SK-N-SH (cell line): ENCODE data around the gene STK39. TPM values are rescaled to one million over a fixed set of nuclear protein-coding genes. Genes with fewer than 3 reads are reported as not detected.

ENCODE experiments used
- CTCF ChIA-PET: fragments of 300-600, 350-600 bp; formaldehyde crosslinking; extraction: SDS; loops from one replicate; lab custom pipeline; 2021; lab: Yijun Ruan, JAX
- POLR2A ChIA-PET: fragments of 350-600 bp; sonication (Branson Sonifier 250); formaldehyde crosslinking; extraction: SDS; loops from one replicate; lab custom pipeline; 2020; ENCODE audit warnings: antibody characterized with exemption, inconsistent platforms; lab: Yijun Ruan, JAX
- DNase-seq: peaks from one replicate; pipeline ENCODE4 v3.0.0; 2012
- H2AFZ ChIP-seq: fragments of 200-600 bp; sonication (generic); 2 replicates; pipeline ENCODE4 v1.8.1; 2016; ENCODE audit warnings: antibody characterized with exemption, mild to moderate bottlenecking, low read depth
- H3F3A ChIP-seq: fragments of 200-600 bp; sonication (generic); replicated peaks from 2 replicates; pipeline ENCODE3; 2016; ENCODE audit warnings: antibody characterized with exemption, mild to moderate bottlenecking; ENCODE audit not compliant: insufficient read depth
- H3K27ac ChIP-seq, 2 experiments: fragments of 200-500 bp in 1 of 2; fragments of 200-600 bp in 1 of 2; sonication (Bioruptor generic) in 1 of 2; sonication (generic), shearing (Covaris generic) in 1 of 2; 2 replicates each; pipeline versions ENCODE4 v1.5.1 to v1.6.1; 2014 to 2016; ENCODE audit warnings: low read depth in 2 of 2, inconsistent platforms in 1 of 2, low read length in 1 of 2, mild to moderate bottlenecking in 1 of 2, mixed read lengths in 1 of 2
- H3K27me3 ChIP-seq: fragments of 200-600 bp; sonication (generic), shearing (Covaris generic); 2 replicates; pipeline ENCODE4 v1.6.1; 2016; ENCODE audit warnings: mixed run types; ENCODE audit not compliant: insufficient read depth
- H3K36me3 ChIP-seq, 2 experiments: fragments of 200-500 bp in 1 of 2; fragments of 200-600 bp in 1 of 2; sonication (Bioruptor generic) in 1 of 2; sonication (generic) in 1 of 2; replicated peaks in 1 of 2; 2 replicates each; pipeline versions ENCODE3 to v1.5.1; 2014 to 2016; ENCODE audit warnings: low read length in 1 of 2, mild to moderate bottlenecking in 1 of 2; ENCODE audit not compliant: insufficient read depth in 2 of 2, control insufficient read depth in 1 of 2
- H3K4me1 ChIP-seq, 2 experiments: fragments of 200-500 bp in 1 of 2; fragments of 200-600 bp in 1 of 2; sonication (Bioruptor generic) in 1 of 2; sonication (generic), shearing (Covaris generic) in 1 of 2; 2 replicates each; pipeline versions ENCODE4 v1.5.1 to v1.6.1; 2014 to 2016; ENCODE audit warnings: low read depth in 1 of 2, low read length in 1 of 2, mixed run types in 1 of 2; ENCODE audit not compliant: insufficient read depth in 2 of 2, control insufficient read depth in 1 of 2
- H3K4me2 ChIP-seq: fragments of 200-600 bp; sonication (generic), shearing (Covaris generic); 2 replicates; pipeline ENCODE4 v1.6.1; 2017; ENCODE audit warnings: mixed run types
- H3K4me3 ChIP-seq, 2 experiments: fragments of 200-500 bp in 1 of 2; fragments of 200-600 bp in 1 of 2; sonication (Bioruptor generic) in 1 of 2; sonication (generic), shearing (Covaris generic) in 1 of 2; 2 replicates each; pipeline versions ENCODE4 v1.5.1 to v1.8.1; 2014 to 2016; ENCODE audit warnings: low read depth in 2 of 2, inconsistent platforms in 1 of 2, low read length in 1 of 2, mild to moderate bottlenecking in 1 of 2, mixed read lengths in 1 of 2, moderate library complexity in 1 of 2
- H3K79me2 ChIP-seq: fragments of 200-600 bp; sonication (generic); 2 replicates; pipeline ENCODE4 v1.8.1; 2017; ENCODE audit warnings: mild to moderate bottlenecking; ENCODE audit not compliant: insufficient read depth
- H3K9ac ChIP-seq: fragments of 200-600 bp; sonication (generic); 2 replicates; pipeline ENCODE4 v1.6.1; 2017; ENCODE audit warnings: mixed run types
- H3K9me2 ChIP-seq: fragments of 200-600 bp; sonication (generic); 2 replicates; pipeline ENCODE4 v1.6.1; 2017; ENCODE audit warnings: mixed run types
- H3K9me3 ChIP-seq: fragments of 200-600 bp; sonication (generic); 2 replicates; pipeline ENCODE4 v1.6.1; 2017; ENCODE audit warnings: mixed run types, mild to moderate bottlenecking, moderate library complexity
- H4K20me1 ChIP-seq: fragments of 200-600 bp; sonication (generic); 2 replicates; pipeline ENCODE4 v1.6.1; 2017; ENCODE audit warnings: mild to moderate bottlenecking, mixed run types; ENCODE audit not compliant: insufficient read depth
- CHD2 ChIP-seq: fragments of 150-350 bp; IDR thresholded peaks from 2 replicates; pipeline ENCODE4 v1.6.1; 2018; ENCODE audit warnings: low read length; ENCODE audit not compliant: partially characterized antibody
- EP300 ChIP-seq, 2 experiments: IDR thresholded peaks; 2 replicates each; pipeline versions ENCODE4 v1.4.0 to v1.6.1; 2012; ENCODE audit warnings: borderline replicate concordance in 1 of 2, low read depth in 1 of 2, low read length in 1 of 2
- EZH2phosphoT487 ChIP-seq: fragments of 200-600 bp; sonication (generic); IDR thresholded peaks from 2 replicates; pipeline ENCODE4 v1.6.1; 2017; ENCODE audit warnings: low read depth, mixed run types, mild to moderate bottlenecking, antibody characterized with exemption, moderate library complexity, borderline replicate concordance
- FOSL2 ChIP-seq: IDR thresholded peaks from 2 replicates; pipeline ENCODE4 v1.4.0; 2012; ENCODE audit warnings: low read depth, mild to moderate bottlenecking, moderate library complexity, borderline replicate concordance
- FOXJ3 ChIP-seq: sonication (generic); formaldehyde crosslinking; IDR thresholded peaks from 2 replicates; pipeline ENCODE4 v1.5.1; 2020; ENCODE audit warnings: mild to moderate bottlenecking, missing genetic modification reagents
- GABPA ChIP-seq: IDR thresholded peaks from 2 replicates; pipeline ENCODE4 v1.4.0; 2012; ENCODE audit warnings: low read depth, mild to moderate bottlenecking
- RCOR1 ChIP-seq: fragments of 150-350 bp; IDR thresholded peaks from 2 replicates; pipeline ENCODE4 v1.6.1; 2017; ENCODE audit warnings: antibody characterized with exemption, low read length
- RXRA ChIP-seq: IDR thresholded peaks from 2 replicates; pipeline ENCODE4 v1.4.0; 2012; ENCODE audit warnings: low read depth, mild to moderate bottlenecking, borderline replicate concordance
- SIN3A ChIP-seq: IDR thresholded peaks from 2 replicates; pipeline ENCODE4 v1.6.1; 2012; ENCODE audit warnings: low read depth, mild to moderate bottlenecking, low read length, moderate library complexity, borderline replicate concordance
- TCF12 ChIP-seq: IDR thresholded peaks from 2 replicates; pipeline ENCODE4 v1.4.0; 2012
- YY1 ChIP-seq: IDR thresholded peaks from 2 replicates; pipeline ENCODE4 v1.4.0; 2012; ENCODE audit warnings: low read depth, mild to moderate bottlenecking
- WGBS: methylation state at CpG from one replicate; pipeline ENCODE4 v1.1.6; 2017; ENCODE audit warnings: low lambda C conversion rate; 5-methylcytosine and 5-hydroxymethylcytosine counted together
- polyA plus RNA-seq, 3 experiments: library from polyadenylated mRNA; depleted of rRNA; stranded (reverse); fragments of >200 nt; gene quantifications; 2 replicates each; pipeline ENCODE4 v1.2.3, GENCODE V29; 2012
- TF ChIP-seq, protein P1 (sequence below): fragments of 200-600 bp; sonication (generic); IDR thresholded peaks from 2 replicates; pipeline ENCODE4 v1.6.1; 2017; ENCODE audit warnings: antibody characterized with exemption, mild to moderate bottlenecking, moderate library complexity
- TF ChIP-seq, protein P2 (sequence below): IDR thresholded peaks from 2 replicates; pipeline ENCODE4 v1.4.0; 2012; ENCODE audit warnings: low read depth
- TF ChIP-seq, protein P3 (sequence below): IDR thresholded peaks from 2 replicates; pipeline ENCODE4 v1.6.1; 2012; ENCODE audit warnings: mild to moderate bottlenecking, low read depth, low read length, moderate library complexity

The STK39 gene
- polyA plus RNA-seq, 1 of the 3 experiments (the other 2 are of a cell fraction): 9.6 TPM

DNA sequence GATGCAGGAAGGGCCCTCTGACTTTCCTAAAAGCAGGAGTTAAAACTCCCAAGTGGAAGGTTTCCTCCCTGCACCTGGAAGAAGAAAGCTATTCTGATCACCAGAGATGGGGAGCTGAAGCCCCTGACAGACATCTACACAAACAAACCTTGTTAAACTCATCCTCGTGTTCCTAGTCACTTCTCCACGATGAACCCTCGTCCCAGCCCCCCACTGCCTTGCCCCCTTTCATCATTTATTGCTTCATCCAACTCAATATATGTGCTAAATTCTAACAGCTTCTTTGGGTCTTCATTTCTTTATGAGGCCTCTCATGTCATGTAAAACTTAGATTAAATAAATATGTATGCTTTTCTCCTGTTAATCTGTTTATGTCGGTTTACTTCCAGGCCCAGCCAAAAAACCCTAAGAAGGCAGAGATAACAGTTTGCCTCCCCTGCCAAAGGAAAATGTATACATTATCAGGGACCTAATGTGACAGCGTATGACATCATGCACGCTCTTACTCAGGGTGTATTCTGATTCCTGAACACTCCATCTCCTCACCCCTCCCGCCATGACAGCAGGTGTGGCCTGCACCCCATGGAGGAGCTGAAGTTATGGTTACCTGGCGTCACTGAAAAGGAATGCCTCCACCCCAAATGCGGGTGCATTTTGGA is 287.2 kb downstream of the STK39 start:
- no peaks in the 10 kb centered on the region for H3K79me2 ChIP-seq

DNA sequence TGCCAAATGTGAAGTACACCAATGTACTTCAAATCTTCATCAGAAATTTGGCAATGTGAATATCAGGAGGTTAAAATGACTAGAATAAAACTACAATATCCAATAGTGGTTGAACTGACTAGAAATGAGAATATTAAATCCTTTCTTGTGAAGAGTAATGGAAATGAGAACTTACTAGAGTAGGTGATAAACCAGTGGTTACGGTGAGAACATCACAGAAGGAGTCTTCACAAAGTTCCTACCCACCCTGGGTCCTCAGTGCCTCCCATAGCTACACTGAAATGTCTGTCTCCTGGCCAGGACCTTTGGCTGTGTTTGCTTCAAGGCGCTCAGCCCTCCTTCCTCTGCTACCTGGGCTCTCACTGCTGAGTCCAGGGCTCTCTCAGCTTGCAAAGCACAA is 289.7 kb downstream of the STK39 start:
- peaks cover 0 to 10% of the 10 kb centered on the region in 2 experiments; a peak in 2 of 4 replicates for H3K4me1 ChIP-seq
- H3K9me3 ChIP-seq: no peaks in the 10 kb centered on the region
- no peaks in the 10 kb centered on the region for H3F3A ChIP-seq
- no peaks in the 10 kb centered on the region for H3K27me3 ChIP-seq
- H3K36me3 ChIP-seq: peaks cover 0 to 5% of the 10 kb centered on the region in 2 experiments
- no peak overlapping the region for H3K9ac ChIP-seq
- H3K27ac ChIP-seq: no peak overlapping the region
- no peak overlapping the region for H2AFZ ChIP-seq
- ChIA-PET POLR2A (no interaction called here), CTCF (interaction anchor here (1.2 to 3.0 kb wide), 2 partner anchors 15 to 162 kb away, joined by 4 to 15 read pairs; no protein-coding TSS in a partner anchor)
- H3K9me2 ChIP-seq: no peaks in the 10 kb centered on the region
- H3K4me3 ChIP-seq: no peak overlapping the region
- WGBS: 90% methylated on average over 2 of the region's 2 CpGs
- H4K20me1 ChIP-seq: no peaks in the 10 kb centered on the region
- no peaks in the 10 kb centered on the region for H3K79me2 ChIP-seq
- no peak overlapping the region for H3K4me2 ChIP-seq
- DNase-seq: no peak
- no peak for TF ChIP-seq TCF12
- TF ChIP-seq FOXJ3: no peak
- no peak for TF ChIP-seq SIN3A
- TF ChIP-seq GABPA: no peak
- TF ChIP-seq, protein P1, sequence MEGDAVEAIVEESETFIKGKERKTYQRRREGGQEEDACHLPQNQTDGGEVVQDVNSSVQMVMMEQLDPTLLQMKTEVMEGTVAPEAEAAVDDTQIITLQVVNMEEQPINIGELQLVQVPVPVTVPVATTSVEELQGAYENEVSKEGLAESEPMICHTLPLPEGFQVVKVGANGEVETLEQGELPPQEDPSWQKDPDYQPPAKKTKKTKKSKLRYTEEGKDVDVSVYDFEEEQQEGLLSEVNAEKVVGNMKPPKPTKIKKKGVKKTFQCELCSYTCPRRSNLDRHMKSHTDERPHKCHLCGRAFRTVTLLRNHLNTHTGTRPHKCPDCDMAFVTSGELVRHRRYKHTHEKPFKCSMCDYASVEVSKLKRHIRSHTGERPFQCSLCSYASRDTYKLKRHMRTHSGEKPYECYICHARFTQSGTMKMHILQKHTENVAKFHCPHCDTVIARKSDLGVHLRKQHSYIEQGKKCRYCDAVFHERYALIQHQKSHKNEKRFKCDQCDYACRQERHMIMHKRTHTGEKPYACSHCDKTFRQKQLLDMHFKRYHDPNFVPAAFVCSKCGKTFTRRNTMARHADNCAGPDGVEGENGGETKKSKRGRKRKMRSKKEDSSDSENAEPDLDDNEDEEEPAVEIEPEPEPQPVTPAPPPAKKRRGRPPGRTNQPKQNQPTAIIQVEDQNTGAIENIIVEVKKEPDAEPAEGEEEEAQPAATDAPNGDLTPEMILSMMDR: no peak
- no peak for TF ChIP-seq EP300 (IDR thresholded peaks at IDR 0.05; ENCODE audit: borderline replicate concordance in 1 of 2, low read depth in 1 of 2, low read length in 1 of 2)
- TF ChIP-seq EZH2phosphoT487: no peak
- TF ChIP-seq RXRA: no peak
- TF ChIP-seq, protein P2, sequence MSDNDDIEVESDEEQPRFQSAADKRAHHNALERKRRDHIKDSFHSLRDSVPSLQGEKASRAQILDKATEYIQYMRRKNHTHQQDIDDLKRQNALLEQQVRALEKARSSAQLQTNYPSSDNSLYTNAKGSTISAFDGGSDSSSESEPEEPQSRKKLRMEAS: no peak
- TF ChIP-seq FOSL2: no peak
- no peak for TF ChIP-seq RCOR1
- TF ChIP-seq YY1: no peak
- no peak for TF ChIP-seq CHD2

More for the DNA sequence above, 287.2 kb downstream of the STK39 start:
- WGBS: 90% methylated on average over 9 of the region's 9 CpGs
- H4K20me1 ChIP-seq: no peaks in the 10 kb centered on the region
- no peak overlapping the region for H3K4me3 ChIP-seq
- H3K9me3 ChIP-seq: no peaks in the 10 kb centered on the region
- no peaks in the 10 kb centered on the region for H3F3A ChIP-seq
- no peaks in the 10 kb centered on the region for H3K27me3 ChIP-seq
- DNase-seq: no peak
- H3K4me2 ChIP-seq: no peak overlapping the region
- H3K27ac ChIP-seq: no peak overlapping the region
- peaks cover 0 to 14% of the 10 kb centered on the region in 2 experiments; a peak in 2 of 4 replicates for H3K4me1 ChIP-seq
- no peak for TF ChIP-seq EZH2phosphoT487
- TF ChIP-seq RXRA: no peak
- TF ChIP-seq, protein P3, sequence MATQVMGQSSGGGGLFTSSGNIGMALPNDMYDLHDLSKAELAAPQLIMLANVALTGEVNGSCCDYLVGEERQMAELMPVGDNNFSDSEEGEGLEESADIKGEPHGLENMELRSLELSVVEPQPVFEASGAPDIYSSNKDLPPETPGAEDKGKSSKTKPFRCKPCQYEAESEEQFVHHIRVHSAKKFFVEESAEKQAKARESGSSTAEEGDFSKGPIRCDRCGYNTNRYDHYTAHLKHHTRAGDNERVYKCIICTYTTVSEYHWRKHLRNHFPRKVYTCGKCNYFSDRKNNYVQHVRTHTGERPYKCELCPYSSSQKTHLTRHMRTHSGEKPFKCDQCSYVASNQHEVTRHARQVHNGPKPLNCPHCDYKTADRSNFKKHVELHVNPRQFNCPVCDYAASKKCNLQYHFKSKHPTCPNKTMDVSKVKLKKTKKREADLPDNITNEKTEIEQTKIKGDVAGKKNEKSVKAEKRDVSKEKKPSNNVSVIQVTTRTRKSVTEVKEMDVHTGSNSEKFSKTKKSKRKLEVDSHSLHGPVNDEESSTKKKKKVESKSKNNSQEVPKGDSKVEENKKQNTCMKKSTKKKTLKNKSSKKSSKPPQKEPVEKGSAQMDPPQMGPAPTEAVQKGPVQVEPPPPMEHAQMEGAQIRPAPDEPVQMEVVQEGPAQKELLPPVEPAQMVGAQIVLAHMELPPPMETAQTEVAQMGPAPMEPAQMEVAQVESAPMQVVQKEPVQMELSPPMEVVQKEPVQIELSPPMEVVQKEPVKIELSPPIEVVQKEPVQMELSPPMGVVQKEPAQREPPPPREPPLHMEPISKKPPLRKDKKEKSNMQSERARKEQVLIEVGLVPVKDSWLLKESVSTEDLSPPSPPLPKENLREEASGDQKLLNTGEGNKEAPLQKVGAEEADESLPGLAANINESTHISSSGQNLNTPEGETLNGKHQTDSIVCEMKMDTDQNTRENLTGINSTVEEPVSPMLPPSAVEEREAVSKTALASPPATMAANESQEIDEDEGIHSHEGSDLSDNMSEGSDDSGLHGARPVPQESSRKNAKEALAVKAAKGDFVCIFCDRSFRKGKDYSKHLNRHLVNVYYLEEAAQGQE: no peak
- TF ChIP-seq GABPA: no peak
- TF ChIP-seq TCF12: no peak
- no peak overlapping the region for H3K9ac ChIP-seq
- ChIA-PET CTCF (interaction anchor here (0.8 to 4.1 kb wide), 2 partner anchors 130 to 159 kb away, joined by 3 to 27 read pairs; no protein-coding TSS in a partner anchor), POLR2A (no interaction called here)
- H3K36me3 ChIP-seq: peaks cover 2 to 8% of the 10 kb centered on the region in 2 experiments
- H3K9me2 ChIP-seq: no peaks in the 10 kb centered on the region
- no peak overlapping the region for H2AFZ ChIP-seq
